Stimulated activated CD4-positive, alpha-beta T cell treated with anti-CD3 and anti-CD28 coated beads, TNF-alpha, amount 100 ng/mL, for 4 hours (primary cell): ENCODE data around the gene IMMT.

Source experiments
- DNase-seq, 3 experiments: peaks; one replicate each; pipeline ENCODE4 v3.0.0-alpha.2; 2020; ENCODE audit warnings: low read depth in 3 of 3

Gene IMMT

DNA sequence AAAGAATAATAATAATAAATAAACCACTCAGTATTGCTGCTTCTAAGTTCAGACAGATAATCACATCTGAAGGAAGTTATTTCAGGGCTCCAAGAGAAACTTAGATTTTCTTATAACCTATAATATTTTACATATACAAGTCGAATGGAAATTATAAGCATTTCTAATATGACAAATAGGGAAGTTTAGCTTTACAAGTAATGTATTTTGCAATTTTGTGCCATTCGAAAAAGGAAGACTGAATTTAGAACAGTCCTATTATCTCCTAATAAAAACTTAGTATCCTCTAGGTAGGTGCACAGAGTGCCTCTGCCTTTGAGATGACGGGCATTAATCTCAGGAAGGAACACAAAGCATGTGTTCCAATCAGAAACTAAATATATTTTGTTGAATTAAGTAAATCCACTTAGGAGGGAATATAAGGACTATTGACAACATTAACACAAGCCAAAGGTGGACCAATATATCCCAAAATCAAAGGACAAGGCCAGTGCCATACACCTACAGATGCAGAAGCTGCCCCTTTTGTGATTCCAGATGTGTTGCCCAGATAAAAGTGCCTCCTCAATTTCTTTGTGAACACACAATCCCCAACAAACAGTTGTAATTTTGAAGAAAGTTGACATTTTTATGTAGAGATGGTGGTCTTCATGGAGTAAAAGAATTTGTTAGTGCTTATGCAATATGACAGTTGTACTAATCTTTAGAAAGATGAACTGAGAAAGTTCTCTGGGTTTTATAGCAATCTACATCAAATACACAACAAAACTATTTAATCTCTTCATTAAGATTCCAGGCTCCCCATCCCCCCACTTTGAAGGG is 52.6 kb downstream of the IMMT start:
- DNase-seq, result no peak

- DNase-seq, result no peak
Observed at GRCh38 chr2:86140969-86141392, 54.3 kb downstream of the IMMT start.

DNA sequence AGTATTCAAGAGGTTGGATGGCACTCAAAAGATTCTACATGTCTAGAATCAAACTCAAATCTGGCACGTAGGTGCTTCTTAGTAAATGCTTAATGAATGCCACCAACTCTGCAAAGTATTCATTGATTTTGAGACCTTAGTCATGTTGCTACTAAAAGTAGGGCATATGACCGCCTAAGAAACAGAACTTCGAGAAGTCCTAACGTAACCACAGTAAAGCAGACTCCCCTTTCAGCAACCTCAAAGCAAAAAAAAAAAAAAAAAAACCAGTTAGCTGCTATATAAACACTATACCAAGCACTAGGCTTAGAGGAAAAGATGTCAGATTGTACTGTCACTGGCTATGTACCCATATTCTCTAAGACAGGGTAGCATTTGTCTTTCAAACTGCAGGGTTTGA is 55.3 kb downstream of the IMMT start:
- DNase-seq, result no peak

DNA sequence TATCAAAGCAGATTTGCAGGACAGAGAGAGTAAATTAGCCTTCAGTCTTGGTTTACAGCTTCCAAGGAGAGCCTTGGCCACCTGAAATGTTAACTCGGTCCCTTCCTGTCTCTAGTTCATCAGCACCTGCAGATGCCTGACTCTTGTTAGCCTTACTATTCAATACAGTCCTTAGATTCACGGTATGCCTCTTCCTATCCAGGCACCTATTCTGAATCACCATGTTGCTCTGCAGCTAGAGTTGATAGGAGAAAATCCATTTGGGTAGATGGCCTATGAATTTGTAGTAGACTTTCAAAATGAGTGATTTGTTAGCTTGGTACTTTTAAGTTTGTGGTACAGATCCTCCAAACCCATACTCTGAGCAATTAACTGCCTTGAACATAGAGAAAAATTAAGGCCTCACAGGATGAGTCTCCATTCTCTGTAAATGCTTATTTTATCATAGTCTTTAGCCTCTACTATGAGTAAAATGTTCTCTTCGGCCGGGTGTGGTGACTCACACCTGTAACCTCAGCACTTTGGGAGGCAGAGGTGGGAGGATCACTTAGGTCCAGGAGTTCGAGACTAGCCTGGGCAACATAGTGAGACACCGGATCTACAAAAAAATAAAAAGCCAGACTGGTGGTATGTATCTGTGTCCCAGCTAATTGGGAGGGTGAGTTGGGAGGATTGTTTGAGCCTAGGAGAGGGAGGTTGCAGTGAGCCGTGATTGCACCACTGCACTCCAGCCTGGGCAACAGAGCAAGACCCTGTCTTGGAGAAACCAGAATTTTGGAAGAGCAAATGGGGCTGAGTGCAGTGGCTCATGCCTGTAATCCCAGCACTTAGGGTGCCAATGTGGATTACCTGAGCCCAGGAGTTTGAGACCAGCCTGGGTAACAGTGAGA is 56.3 kb downstream of the IMMT start:
- DNase-seq, result no peak

- no peak for DNase-seq
Observed at GRCh38 chr2:86136141-86136540, 59.1 kb downstream of the IMMT start.

DNA sequence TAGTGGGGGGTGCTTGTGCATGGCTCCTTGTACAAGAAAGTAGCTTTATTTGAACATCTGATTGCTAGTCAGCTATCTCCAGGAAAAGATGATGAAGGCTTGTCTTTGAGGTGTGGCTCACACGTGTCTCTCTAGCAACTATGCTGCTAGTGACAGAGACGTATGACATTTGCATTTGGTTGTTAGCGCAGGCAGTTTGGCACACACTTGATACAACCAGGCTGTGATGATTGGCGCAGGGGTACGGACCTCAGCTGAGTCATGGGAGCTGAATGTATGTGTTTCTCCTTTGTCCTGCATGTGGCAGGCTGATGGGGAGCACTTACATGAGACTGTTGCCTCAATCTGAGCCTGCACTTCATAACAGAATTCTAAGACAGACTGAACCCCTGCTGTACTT is 59.6 kb downstream of the IMMT start:
- no peak for DNase-seq

DNA sequence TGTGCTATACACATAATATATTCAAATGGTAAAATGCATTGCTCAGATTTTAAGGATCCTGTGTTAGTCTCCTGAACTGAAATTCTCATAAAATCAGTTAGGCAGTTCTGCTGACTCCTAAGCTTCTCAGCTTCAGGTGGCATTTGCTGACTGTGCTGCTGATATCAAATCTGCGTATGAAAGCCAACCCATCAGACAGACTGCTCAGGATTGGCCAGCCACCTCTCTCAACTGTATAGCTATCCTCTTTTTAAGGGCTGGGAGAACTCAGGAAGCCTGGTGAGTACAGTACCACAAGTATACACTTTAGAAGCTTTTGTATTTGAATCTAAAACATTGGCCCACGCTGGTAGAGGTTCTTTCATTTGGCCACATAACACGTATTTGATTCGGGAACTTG is 60.6 kb downstream of the IMMT start:
- no peak for DNase-seq

DNA sequence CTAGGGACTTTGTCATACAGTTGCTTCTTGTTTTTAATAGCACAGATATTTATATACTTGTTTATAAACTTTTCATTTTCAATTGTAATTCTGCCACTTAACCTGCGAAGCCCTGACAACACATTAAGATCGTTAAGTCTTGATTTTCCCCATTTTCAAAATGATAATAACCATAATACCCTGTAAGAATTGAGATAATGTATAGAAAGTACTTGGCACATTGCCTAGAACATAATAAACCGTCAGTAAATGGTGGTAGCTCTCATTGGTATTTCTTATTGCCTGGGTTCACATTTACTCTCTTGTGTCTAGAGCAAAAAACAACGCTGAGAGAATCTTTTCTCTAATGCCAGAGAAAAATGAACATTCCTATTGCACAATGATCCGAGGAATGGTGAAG is 70.6 kb downstream of the IMMT start:
- no peak for DNase-seq

GRCh38 chr2:86123328-86123925 is 71.8 kb downstream of the IMMT start:
- DNase-seq, result no peak

DNA sequence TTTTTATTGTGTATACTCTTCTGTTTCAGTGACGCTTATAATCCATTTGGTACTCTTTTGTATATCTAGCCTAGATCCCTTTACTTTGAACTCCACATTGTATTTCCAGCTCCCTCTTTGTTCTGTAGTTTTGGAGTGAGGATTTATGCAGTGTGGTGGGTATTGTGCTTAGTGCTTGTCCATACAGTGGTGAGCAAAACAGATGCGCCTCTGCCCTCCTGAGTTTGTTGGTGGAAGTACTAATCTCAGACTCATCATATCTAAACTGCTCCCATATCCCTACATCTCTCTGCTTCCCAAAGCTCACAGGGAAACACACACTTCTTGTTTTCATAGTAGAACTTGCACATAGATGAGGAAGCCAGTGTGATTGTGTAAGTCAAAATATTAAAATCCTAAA is 77.1 kb downstream of the IMMT start:
- no peak for DNase-seq

DNA sequence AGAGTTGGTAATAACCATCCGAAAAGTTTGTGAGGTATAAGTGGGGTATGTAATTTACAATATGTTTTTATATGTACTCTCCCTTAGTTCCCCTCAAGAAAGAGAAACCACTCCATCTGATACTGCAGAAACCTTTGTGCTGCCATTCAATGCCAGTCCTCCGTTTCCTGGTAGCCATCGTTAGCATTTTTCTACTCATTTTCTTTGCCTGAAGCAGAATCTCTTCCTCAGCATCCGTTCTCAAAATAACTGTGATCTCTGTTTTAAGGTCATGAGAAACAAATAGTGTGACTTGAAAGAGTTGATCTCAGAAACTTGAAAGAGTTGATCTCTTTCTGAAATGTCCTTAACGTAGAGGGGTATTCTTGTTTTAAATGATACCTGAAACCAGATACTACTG is 88.2 kb downstream of the IMMT start:
- DNase-seq, result no peak

DNA sequence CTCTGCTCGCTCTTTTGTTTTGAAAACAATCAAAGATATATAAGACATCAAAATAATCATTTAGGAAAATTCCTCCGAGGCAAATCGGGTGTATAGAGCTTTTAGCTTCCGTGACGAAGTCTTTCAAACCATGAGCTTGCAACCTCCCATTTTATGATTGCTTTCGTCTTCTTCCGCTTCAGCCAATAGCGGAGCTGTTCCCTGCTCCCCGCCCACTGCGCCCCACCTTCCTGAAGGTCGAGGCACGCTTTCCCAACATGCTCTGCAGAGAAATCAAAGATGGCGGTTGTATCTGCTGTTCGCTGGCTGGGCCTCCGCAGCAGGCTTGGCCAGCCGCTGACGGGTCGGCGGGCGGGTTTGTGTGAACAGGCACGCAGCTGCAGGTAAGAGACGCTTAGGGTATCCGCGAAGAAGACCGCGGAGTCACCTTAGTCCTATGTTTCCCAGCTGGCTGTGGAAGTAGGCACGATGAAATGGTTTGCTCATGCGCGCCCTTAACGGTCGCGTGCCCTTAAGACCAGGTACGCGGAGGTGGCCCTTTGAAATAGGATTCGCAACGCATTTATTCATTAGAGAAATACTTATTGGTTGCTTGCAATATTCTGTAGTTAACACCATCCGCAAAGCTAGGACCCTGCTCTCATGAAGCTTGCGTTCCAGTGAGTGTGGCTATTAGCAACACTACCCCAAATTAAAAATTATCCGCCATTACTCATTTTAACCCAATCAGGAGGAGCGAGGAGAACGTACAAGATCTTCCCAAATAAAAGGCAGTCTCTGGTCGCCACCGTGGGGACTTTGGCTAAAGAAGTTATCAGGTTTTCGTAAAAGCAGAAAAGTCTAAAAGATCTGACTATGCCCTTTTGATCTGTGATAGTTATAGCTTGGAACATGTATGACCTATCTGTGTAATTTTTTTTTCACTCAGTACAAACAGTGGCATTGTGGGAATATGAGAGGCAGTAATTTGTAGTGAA is 89.0 kb downstream of the IMMT start, which contains the start of gene PTCD3:
PTCD3 (plus strand) TSS at position 267 of the 977 bp plus-strand sequence; CDS start at position 280, 13 bp downstream.
- peak; percentile 88 to 90 (median 90) for DNase-seq

DNA sequence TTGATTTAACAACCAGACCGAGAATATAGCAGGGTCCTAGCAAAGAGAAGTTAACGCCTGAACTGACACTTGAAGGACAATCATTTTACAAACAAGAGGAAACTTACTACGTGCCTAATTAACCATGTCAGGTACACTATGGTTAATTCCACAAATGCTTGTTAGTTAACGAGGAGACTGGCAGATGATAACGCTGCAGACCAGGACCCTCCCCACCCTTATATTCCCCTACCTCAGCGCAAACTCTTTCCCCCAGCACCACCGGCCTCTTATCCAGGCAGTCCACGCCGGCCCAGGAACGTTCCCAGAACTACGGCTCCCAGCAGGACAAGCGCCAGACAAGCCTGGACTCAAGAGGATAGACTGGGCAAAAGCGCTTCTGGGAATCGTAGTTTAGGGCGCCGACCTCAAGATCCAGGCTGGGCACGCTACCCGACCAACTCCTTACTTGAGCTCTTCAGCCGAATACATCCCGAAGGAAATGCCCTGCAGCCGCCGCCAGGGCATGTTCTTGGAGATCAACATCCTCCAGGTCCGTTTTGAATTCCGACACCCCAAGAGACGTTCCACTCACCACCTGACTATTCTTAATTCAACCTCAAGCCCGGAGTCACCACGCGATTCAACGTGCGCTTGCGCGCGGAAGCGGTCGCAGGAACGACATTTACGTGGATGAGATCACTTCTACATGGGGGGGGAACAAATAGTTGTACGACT is 89.9 kb downstream of the IMMT start, which contains the start of gene POLR1A:
POLR1A (minus strand) TSS at position 635 of the 717 bp plus-strand sequence; CDS start at position 525, 110 bp downstream.
- peak; percentile 43 to 71 (median 69) for DNase-seq

DNA sequence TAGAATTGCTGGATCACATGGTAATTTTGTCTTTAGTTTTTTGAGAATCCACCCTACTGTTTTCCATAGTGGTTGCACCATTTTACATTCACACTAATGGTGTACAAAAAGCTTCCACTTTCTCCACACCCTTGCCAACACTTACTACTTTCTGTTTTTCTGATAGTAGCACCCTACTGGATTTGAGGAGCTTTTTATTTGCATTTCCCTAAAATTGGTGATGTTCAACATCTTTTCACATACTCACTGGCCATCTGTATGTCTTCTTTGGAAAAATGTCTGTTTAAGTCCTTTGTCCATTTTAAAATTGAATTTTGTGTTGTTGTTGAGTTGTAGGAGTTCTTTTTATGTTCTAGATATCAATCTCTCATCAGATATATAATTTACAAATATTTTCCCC is 93.1 kb downstream of the IMMT start:
- DNase-seq, result no peak

GRCh38 chr2:86097913-86098312 is 97.3 kb downstream of the IMMT start:
- DNase-seq, result no peak

- no peak for DNase-seq
Observed at GRCh38 chr2:86097114-86097896, 98.0 kb downstream of the IMMT start.

DNA sequence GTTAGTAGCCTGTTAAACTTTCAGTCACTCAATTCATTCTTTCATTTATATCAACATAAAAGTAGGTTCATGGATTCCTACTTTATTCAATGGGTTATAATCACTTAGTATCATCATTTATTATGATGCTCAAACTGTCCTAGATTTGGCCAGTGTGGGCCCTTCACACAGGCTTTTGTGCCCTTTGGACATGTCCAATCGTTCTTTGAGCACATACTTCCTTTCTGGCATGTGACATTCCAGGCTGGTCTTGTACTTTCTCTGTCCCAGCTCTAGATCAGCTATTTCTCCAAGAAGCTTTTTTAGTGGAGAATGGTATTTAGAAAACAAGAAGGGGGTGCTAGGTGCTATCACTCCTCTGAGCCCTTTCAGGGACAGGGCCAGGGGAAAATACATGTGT is 101.0 kb downstream of the IMMT start:
- DNase-seq, result no peak
